Panc1 (cell line): Measurements from ENCODE around the gene SLIT3. TPM values are rescaled to one million over a fixed set of nuclear protein-coding genes. Genes with fewer than 3 reads are reported as not detected.

Experiments used
- ATAC-seq: fragments of 200-7000 bp; cut with Tn5 transposase; 2 replicates; pipeline ENCODE4 v1.9.1; 2020; ENCODE audit warnings: mild to moderate bottlenecking, moderate library complexity
- BruUV-seq: library from RNA; stranded (reverse); fragments of 400-500 nt; replicated peaks from 2 replicates; lab custom pipeline; 2021; lab: Mats Ljungman, UMichigan
- CTCF ChIA-PET: fragments of 300-600 bp; sonication (Branson Sonifier 250); formaldehyde crosslinking; loops from one replicate; lab custom pipeline; 2022; ENCODE audit warnings: antibody characterized with exemption; lab: Charles Lee
- POLR2A ChIA-PET: fragments of 300-600 bp; sonication (Branson Sonifier 250); formaldehyde crosslinking; loops from one replicate; lab custom pipeline; 2022; ENCODE audit warnings: antibody characterized with exemption; lab: Charles Lee
- DNase-seq: peaks from one replicate; pipeline ENCODE4 v3.0.0-alpha.2; 2010; ENCODE audit warnings: low read depth, low spot score
- H3K27ac ChIP-seq: 2 replicates; pipeline ENCODE4 v1.5.1; 2011; ENCODE audit warnings: mild to moderate bottlenecking, low read length, inconsistent platforms
- H3K27me3 ChIP-seq: fragments of 200-500 bp; sonication (Bioruptor generic); 2 replicates; pipeline ENCODE4 v1.6.0; 2014; ENCODE audit warnings: low read length, inconsistent platforms; ENCODE audit not compliant: control insufficient read depth, insufficient read depth
- H3K36me3 ChIP-seq: fragments of 200-500 bp; sonication (Bioruptor generic); 2 replicates; pipeline ENCODE4 v1.5.1; 2014; ENCODE audit warnings: inconsistent platforms, mild to moderate bottlenecking, low read length, moderate library complexity; ENCODE audit not compliant: control insufficient read depth, insufficient read depth
- H3K4me1 ChIP-seq: 2 replicates; pipeline ENCODE4 v1.5.1; 2011; ENCODE audit warnings: inconsistent platforms, mild to moderate bottlenecking, low read length, moderate library complexity; ENCODE audit not compliant: control insufficient read depth, insufficient read depth
- H3K4me3 ChIP-seq, 2 experiments: 2 replicates each; pipeline ENCODE4 v1.5.1; 2011 to 2012; ENCODE audit warnings: low read depth in 2 of 2, low read length in 2 of 2, mild to moderate bottlenecking in 2 of 2, inconsistent platforms in 1 of 2, moderate library complexity in 1 of 2
- H3K9me3 ChIP-seq: fragments of 200-500 bp; sonication (Bioruptor generic); 2 replicates; pipeline ENCODE4 v1.5.1; 2014; ENCODE audit warnings: low read depth, mild to moderate bottlenecking, inconsistent platforms, low read length, moderate library complexity; ENCODE audit not compliant: control insufficient read depth, insufficient read depth
- CTCF ChIP-seq: fragments of 450-650 bp; IDR thresholded peaks from 2 replicates; pipeline ENCODE4 v1.5.1; 2017; ENCODE audit warnings: mild to moderate bottlenecking
- POLR2AphosphoS5 ChIP-seq: IDR thresholded peaks from 2 replicates; pipeline ENCODE4 v1.6.1; 2012; ENCODE audit warnings: mild to moderate bottlenecking, low read depth, low read length, moderate library complexity
- REST ChIP-seq, 2 experiments: IDR thresholded peaks; 2 replicates each; pipeline ENCODE4 v1.6.1; 2011 to 2012; ENCODE audit warnings: low read depth in 2 of 2, control low read depth in 1 of 2, low read length in 1 of 2, mild to moderate bottlenecking in 1 of 2, moderate library complexity in 1 of 2; ENCODE audit not compliant: insufficient read depth in 1 of 2
- SIN3A ChIP-seq: IDR thresholded peaks from 2 replicates; pipeline ENCODE4 v1.6.1; 2012; ENCODE audit warnings: low read depth, mild to moderate bottlenecking, low read length, moderate library complexity, borderline replicate concordance; ENCODE audit not compliant: insufficient read depth
- TCF7L2 ChIP-seq: IDR thresholded peaks from 2 replicates; pipeline ENCODE4 v1.6.1; 2011; ENCODE audit warnings: mild to moderate bottlenecking, low read depth, low read length, inconsistent platforms
- in situ Hi-C: cut with HindIII; loops from 2 replicates; pipeline ENCODE4 v1.10.0; 2016; ENCODE audit warnings: low sequenced_read_pairs, low pct_unique_long_range_greater_than_20kb
- intact Hi-C: fragments of 100-400 bp; cut with micrococcal nuclease; formaldehyde crosslinking; loops from one replicate; pipeline ENCODE4 v1.10.0; 2022; ENCODE audit not compliant: unreplicated experiment
- total RNA-seq: library from RNA; stranded (reverse); gene quantifications from one replicate; pipeline ENCODE4 v1.2.1, GENCODE V29; 2021; ENCODE audit not compliant: unreplicated experiment

The SLIT3 gene
- total RNA-seq, 1 experiment from 2014 or later: 26.4 TPM

- BruUV-seq: no TSS peak
- ChIA-PET CTCF (no interaction called here), POLR2A (no interaction called here)
- Histone ChIP-seq H3K27ac (no peak overlapping the region), H3K4me1 (no peaks in the 10 kb centered on the region; the same call in 1 of the 2 replicates), H3K9me3 (no peaks in the 10 kb centered on the region), H3K36me3 (no peaks in the 10 kb centered on the region), H3K27me3 (no peaks in the 10 kb centered on the region), H3K4me3 (no peak overlapping the region)
- ATAC-seq: no peak
- TF ChIP-seq REST (IDR thresholded peaks at IDR 0.05; ENCODE audit: insufficient read depth in 1 of 2, low read depth in 2 of 2, low read length in 1 of 2): no peak
- no peak for TF ChIP-seq TCF7L2
- TF ChIP-seq POLR2AphosphoS5: no peak
- no peak for TF ChIP-seq CTCF
- TF ChIP-seq SIN3A: no peak
- no peak for DNase-seq
- intact Hi-C loops (no loop called here), in situ Hi-C loops (no loop called here)
Observed at GRCh38 chr5:169178754-169179153, 122.2 kb downstream of the SLIT3 start.

DNA sequence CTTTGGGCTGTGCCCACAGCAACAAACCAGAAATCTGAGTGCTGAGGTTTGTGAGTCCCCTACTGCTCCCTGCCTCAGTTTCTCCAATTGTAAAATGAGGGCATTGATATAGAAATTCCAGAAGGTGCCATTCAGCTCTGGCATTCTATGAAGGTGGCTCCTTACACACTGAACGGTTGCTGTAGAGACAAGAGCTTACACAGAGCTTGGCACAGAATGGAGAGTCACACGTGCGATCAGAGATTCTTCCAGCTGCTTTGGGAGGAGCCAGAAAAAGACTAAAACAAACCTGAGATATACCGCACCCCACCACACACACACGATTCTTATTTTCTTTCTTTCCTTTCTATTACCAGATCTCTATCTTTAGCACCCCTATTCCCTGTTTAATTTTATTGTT is 122.7 kb downstream of the SLIT3 start:
- Histone ChIP-seq H3K27me3 (no peaks in the 10 kb centered on the region), H3K4me1 (no peaks in the 10 kb centered on the region; the same call in 1 of the 2 replicates), H3K9me3 (no peaks in the 10 kb centered on the region), H3K4me3 (no peak overlapping the region), H3K36me3 (no peaks in the 10 kb centered on the region), H3K27ac (no peak overlapping the region)
- in situ Hi-C loops (no loop called here), intact Hi-C loops (no loop called here)
- ATAC-seq (no peak), DNase-seq (no peak)
- no TSS peak for BruUV-seq
- TF ChIP-seq REST (IDR thresholded peaks at IDR 0.05; ENCODE audit: insufficient read depth in 1 of 2, low read depth in 2 of 2, low read length in 1 of 2) (no peak), TCF7L2 (no peak), SIN3A (no peak), CTCF (no peak), POLR2AphosphoS5 (no peak)
- ChIA-PET CTCF (no interaction called here), POLR2A (no interaction called here)
